Measurements from ENCODE around the gene METRN.

The METRN gene

DNA sequence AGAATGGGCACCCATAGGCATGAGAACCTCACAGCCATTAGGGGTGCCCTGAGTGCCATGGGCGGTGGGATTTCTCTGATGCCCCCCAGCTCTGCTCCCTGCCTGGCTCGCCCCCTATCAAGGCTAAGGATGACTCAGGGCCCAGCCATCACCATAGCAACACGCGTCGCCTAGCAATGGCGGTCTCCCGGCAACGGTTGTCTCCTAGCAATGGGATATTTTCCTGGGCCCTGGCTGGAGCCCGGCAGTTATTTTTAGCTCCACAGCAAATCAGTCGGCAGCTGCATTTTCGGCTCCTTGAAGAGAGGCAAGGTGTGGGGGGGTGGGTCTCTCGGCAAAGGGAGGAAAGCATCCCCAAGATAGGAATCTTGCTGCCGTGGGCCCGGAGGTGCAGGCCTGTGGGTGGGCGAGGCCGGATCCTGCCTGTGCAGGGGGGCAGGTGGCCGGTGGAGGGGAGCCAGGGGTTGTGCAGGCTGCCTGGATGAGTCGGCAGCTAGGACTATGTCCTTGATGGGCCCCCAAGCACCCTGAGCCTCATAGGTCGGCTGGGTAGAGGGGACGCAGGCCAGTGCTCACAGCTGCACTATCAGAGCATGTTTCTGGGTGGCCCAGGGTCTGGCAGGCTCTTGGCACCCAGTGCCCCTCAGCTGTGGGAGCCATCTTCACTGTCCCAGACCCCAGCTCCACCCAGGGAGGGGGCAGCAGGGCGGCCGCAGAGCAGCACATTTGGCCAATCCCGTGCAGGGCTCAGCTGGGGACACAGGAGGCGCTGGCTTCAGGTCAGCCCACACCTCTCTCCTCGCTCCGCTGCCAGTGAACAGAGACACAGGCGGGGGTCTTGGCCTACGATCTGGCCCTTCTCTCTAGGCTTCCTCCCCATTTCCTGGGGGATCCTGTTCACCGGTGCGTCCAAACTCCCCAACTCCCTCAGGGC lies 5.1 kb upstream of the METRN start:
- no peak overlapping the region for H3K4me3 ChIP-seq (ENCODE audit: severe bottlenecking)
- TF ChIP-seq, protein P1, sequence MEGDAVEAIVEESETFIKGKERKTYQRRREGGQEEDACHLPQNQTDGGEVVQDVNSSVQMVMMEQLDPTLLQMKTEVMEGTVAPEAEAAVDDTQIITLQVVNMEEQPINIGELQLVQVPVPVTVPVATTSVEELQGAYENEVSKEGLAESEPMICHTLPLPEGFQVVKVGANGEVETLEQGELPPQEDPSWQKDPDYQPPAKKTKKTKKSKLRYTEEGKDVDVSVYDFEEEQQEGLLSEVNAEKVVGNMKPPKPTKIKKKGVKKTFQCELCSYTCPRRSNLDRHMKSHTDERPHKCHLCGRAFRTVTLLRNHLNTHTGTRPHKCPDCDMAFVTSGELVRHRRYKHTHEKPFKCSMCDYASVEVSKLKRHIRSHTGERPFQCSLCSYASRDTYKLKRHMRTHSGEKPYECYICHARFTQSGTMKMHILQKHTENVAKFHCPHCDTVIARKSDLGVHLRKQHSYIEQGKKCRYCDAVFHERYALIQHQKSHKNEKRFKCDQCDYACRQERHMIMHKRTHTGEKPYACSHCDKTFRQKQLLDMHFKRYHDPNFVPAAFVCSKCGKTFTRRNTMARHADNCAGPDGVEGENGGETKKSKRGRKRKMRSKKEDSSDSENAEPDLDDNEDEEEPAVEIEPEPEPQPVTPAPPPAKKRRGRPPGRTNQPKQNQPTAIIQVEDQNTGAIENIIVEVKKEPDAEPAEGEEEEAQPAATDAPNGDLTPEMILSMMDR (IDR thresholded peaks at IDR 0.05; ENCODE audit: poor library complexity, severe bottlenecking): no peak
- ATAC-seq (ENCODE audit: low read depth) (no peak), DNase-seq (ENCODE audit: low spot score) (no peak)
- no peaks in the 10 kb centered on the region for H3K27me3 ChIP-seq (ENCODE audit: insufficient read depth, poor library complexity, severe bottlenecking)
- peaks cover 18% of the 10 kb centered on the region for H3K4me1 ChIP-seq (ENCODE audit: insufficient read depth, poor library complexity, severe bottlenecking)
- no peak overlapping the region for H3K27ac ChIP-seq (ENCODE audit: poor library complexity, severe bottlenecking)
- H3K36me3 ChIP-seq (ENCODE audit: low read depth): no peaks in the 10 kb centered on the region
- no peaks in the 10 kb centered on the region for H3K9me3 ChIP-seq (ENCODE audit: severe bottlenecking)

DNA sequence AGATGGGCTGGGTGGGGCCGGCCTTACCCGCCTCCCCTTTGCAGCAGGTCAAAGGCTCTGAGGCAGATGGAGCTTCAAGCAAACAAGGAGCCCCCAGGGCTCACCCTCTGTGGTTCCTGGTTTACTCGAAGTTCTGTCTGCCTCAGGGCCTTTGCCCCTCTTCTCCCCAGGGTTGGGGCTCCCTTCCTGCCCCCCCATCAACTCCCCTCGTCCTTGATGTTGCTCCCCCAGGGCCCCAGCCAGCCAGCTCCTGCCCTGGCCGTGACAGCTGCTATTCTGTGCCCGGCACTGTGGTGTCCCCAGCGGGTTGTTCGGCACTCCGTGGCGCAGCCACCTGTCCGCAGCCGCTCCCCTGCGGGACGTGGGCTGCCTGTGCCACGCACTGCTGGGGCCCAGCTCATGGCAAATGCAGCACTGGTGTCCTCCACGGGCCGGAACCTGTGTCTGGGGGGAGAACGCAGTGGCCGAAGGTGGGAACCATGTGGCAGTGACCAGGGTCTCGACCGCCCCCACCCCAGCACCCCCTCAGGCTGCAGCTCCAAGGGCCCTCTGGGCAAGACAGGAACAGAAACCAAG lies 4.3 kb upstream of the METRN start:
- H3K36me3 ChIP-seq (ENCODE audit: low read depth): no peaks in the 10 kb centered on the region
- H3K27ac ChIP-seq (ENCODE audit: poor library complexity, severe bottlenecking): no peak overlapping the region
- ATAC-seq (ENCODE audit: low read depth) (no peak), DNase-seq (ENCODE audit: low spot score) (no peak)
- TF ChIP-seq, protein P1 (IDR thresholded peaks at IDR 0.05; ENCODE audit: poor library complexity, severe bottlenecking): no peak
- H3K9me3 ChIP-seq (ENCODE audit: severe bottlenecking): no peaks in the 10 kb centered on the region
- H3K4me1 ChIP-seq (ENCODE audit: insufficient read depth, poor library complexity, severe bottlenecking): peaks cover 18% of the 10 kb centered on the region
- no peaks in the 10 kb centered on the region for H3K27me3 ChIP-seq (ENCODE audit: insufficient read depth, poor library complexity, severe bottlenecking)
- no peak overlapping the region for H3K4me3 ChIP-seq (ENCODE audit: severe bottlenecking)

DNA sequence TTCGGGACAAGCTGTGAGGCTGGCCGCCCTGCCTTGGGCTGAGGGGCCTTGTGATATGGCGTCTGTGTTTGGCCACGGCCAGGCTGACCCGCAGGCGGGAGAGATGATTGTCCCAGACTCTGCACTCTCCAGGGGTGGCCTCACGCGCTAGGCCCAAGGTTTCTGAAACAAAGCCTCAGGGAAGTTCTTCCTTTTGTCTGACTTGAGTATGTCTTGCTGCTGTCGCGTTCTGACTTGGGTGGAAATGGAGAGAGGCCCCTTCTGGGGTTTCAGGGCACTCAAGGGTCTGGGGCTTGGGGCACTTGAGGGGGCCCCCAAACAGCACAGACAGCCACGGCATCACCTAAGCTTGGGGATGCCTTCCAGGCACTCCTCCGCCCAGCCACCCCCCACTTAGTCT lies 3.8 kb upstream of the METRN start:
- H3K4me1 ChIP-seq (ENCODE audit: insufficient read depth, poor library complexity, severe bottlenecking): peaks cover 18% of the 10 kb centered on the region
- TF ChIP-seq, protein P1 (IDR thresholded peaks at IDR 0.05; ENCODE audit: poor library complexity, severe bottlenecking): no peak
- no peak overlapping the region for H3K27ac ChIP-seq (ENCODE audit: poor library complexity, severe bottlenecking)
- no peak for DNase-seq (ENCODE audit: low spot score)
- H3K27me3 ChIP-seq (ENCODE audit: insufficient read depth, poor library complexity, severe bottlenecking): no peaks in the 10 kb centered on the region
- no peak for ATAC-seq (ENCODE audit: low read depth)
- no peaks in the 10 kb centered on the region for H3K9me3 ChIP-seq (ENCODE audit: severe bottlenecking)
- H3K36me3 ChIP-seq (ENCODE audit: low read depth): no peaks in the 10 kb centered on the region
- no peak overlapping the region for H3K4me3 ChIP-seq (ENCODE audit: severe bottlenecking)

DNA sequence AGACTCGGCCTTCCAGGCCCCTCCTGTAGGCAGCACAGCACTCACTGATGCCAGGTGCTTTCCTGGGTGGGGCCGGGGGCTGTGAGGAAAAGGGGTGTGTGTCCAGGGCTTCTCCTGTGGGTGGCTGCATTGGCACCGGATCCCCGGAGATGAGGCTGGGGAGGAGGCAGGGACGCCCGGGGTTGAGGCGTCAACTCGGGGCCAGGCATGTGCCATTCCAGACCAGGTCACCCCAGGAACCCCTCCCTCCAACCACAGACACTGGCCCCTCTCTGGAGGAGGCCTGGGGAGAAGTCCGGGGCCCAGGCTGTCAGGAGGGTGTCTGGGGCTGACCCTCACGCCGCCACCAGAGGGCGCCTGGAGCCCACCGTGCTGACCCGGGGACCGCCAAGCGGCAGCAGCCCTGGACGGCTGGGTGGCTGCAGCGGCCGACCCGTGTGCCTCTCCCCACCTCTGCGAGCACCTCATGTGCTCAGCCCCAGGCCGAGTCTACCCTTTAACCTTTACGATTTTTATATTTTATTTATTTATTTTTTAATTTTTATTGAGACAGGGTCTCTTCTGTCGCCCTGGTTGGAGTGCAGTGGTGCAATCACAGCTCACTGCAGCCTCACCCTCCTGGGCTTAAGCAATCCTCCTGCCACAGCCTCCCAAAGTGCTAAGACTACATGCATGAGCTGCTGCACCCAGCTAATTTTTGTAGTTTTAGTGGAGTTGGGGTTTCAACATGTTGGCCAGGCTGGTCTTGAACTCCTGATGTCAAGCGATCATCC lies 3.2 kb upstream of the METRN start:
- DNase-seq (ENCODE audit: low spot score): no peak
- TF ChIP-seq, protein P1 (IDR thresholded peaks at IDR 0.05; ENCODE audit: poor library complexity, severe bottlenecking): peak; percentile 91
- peak overlapping the region; percentile 84 for H3K27ac ChIP-seq (ENCODE audit: poor library complexity, severe bottlenecking)
- H3K27me3 ChIP-seq (ENCODE audit: insufficient read depth, poor library complexity, severe bottlenecking): no peaks in the 10 kb centered on the region
- H3K4me1 ChIP-seq (ENCODE audit: insufficient read depth, poor library complexity, severe bottlenecking): peaks cover 18% of the 10 kb centered on the region
- H3K36me3 ChIP-seq (ENCODE audit: low read depth): peaks cover 4% of the 10 kb centered on the region; the same call in 1 of the 2 replicates
- H3K4me3 ChIP-seq (ENCODE audit: severe bottlenecking): no peak overlapping the region
- ATAC-seq (ENCODE audit: low read depth): peak; percentile 44
- H3K9me3 ChIP-seq (ENCODE audit: severe bottlenecking): no peaks in the 10 kb centered on the region
